HEK293 (cell line): Measurements from ENCODE around the gene FADS2.

Experiments
- ZNF121 ChIP-seq: fragments of 450-650 bp; formaldehyde crosslinking; IDR thresholded peaks from 2 replicates; pipeline ENCODE4 v1.5.1; 2016; ENCODE audit warnings: missing biosample characterization, missing genetic modification characterization
- ZNF274 ChIP-seq, 2 experiments: fragments of 200-500 bp in 1 of 2; fragments of 450-650 bp in 1 of 2; sonication (Bioruptor generic) in 1 of 2; formaldehyde crosslinking in 1 of 2; IDR thresholded peaks; 2 replicates each; pipeline versions ENCODE4 v1.5.1 to v1.6.1; 2014 to 2016; ENCODE audit warnings: borderline replicate concordance in 1 of 2, inconsistent platforms in 1 of 2, low read length in 1 of 2, missing biosample characterization in 1 of 2, missing genetic modification characterization in 1 of 2
- ZNF670 ChIP-seq: fragments of 450-650 bp; formaldehyde crosslinking; IDR thresholded peaks from 2 replicates; pipeline ENCODE4 v1.5.1; 2016; ENCODE audit warnings: missing biosample characterization, missing genetic modification characterization, low read depth
- TF ChIP-seq, protein P1 (sequence below): fragments of 450-650 bp; formaldehyde crosslinking; IDR thresholded peaks from 2 replicates; pipeline ENCODE4 v1.5.1; 2016; ENCODE audit warnings: missing biosample characterization, missing genetic modification characterization, low read depth
- TF ChIP-seq, protein P2 (sequence below): fragments of 450-650 bp; formaldehyde crosslinking; IDR thresholded peaks from 2 replicates; pipeline ENCODE4 v1.5.1; 2016; ENCODE audit warnings: missing biosample characterization, missing genetic modification characterization
- TF ChIP-seq, protein P3 (sequence below): fragments of 450-650 bp; formaldehyde crosslinking; IDR thresholded peaks from 2 replicates; pipeline ENCODE4 v1.5.1; 2016; ENCODE audit warnings: missing biosample characterization, missing genetic modification characterization, borderline replicate concordance
- TF ChIP-seq, protein P4 (sequence below): fragments of 450-650 bp; formaldehyde crosslinking; IDR thresholded peaks from 2 replicates; pipeline ENCODE4 v1.5.1; 2016; ENCODE audit warnings: missing biosample characterization, missing genetic modification characterization
- TF ChIP-seq, protein P5 (sequence below): fragments of 450-650 bp; formaldehyde crosslinking; IDR thresholded peaks from 2 replicates; pipeline ENCODE4 v1.5.1; 2016; ENCODE audit warnings: missing biosample characterization, missing genetic modification characterization

DNA sequence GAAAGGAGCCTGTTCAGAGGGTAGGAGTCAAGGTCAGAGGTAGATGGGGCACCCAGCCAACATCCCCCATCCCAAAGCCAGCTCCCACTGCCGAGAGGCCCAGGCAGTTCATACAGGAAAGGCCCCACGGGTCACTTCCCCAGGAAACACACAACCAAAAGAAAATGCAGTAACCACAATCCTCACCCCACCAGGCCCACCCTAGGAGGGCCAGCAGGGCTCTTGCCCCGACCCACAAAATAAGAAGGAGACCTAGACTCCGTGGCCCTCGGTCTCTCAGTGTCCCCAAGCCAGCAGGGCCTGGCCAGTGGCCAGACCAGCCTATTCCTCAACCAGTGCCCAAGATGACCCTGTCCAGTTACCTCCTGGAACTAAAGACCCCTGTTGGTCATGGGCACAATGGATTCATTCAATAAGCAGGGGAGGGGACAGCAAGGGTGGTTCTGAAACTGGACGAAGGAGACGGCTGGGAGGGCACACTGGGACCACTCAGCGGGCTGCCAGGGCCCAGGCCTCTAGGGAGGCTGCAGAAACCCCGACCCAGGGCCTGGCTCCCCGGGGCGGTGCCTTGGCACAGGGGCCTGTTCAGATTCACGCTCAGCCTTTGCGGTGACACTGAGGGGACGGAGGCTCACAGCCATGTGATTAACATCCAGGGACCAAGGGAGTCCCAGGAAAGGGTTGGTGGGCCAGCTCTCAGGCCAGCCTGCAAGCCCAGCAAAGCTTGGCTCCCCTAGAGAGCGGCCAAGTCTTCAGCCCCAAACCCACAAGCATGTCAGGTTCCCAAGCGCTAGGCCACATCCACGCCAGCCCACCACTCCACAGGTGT, 83.8 kb downstream of the FADS2 start:
- TF ChIP-seq, protein P1, sequence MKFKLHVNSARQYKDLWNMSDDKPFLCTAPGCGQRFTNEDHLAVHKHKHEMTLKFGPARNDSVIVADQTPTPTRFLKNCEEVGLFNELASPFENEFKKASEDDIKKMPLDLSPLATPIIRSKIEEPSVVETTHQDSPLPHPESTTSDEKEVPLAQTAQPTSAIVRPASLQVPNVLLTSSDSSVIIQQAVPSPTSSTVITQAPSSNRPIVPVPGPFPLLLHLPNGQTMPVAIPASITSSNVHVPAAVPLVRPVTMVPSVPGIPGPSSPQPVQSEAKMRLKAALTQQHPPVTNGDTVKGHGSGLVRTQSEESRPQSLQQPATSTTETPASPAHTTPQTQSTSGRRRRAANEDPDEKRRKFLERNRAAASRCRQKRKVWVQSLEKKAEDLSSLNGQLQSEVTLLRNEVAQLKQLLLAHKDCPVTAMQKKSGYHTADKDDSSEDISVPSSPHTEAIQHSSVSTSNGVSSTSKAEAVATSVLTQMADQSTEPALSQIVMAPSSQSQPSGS (tag by site-specific recombination), result no peak
- no peak for TF ChIP-seq ZNF274 (IDR thresholded peaks at IDR 0.05; ENCODE audit: low read length)
- TF ChIP-seq ZNF274 (tag by site-specific recombination; IDR thresholded peaks at IDR 0.05; ENCODE audit: borderline replicate concordance), result no peak
- TF ChIP-seq, protein P2, sequence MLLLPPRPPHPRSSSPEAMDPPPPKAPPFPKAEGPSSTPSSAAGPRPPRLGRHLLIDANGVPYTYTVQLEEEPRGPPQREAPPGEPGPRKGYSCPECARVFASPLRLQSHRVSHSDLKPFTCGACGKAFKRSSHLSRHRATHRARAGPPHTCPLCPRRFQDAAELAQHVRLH, result no peak
- TF ChIP-seq, protein P3, sequence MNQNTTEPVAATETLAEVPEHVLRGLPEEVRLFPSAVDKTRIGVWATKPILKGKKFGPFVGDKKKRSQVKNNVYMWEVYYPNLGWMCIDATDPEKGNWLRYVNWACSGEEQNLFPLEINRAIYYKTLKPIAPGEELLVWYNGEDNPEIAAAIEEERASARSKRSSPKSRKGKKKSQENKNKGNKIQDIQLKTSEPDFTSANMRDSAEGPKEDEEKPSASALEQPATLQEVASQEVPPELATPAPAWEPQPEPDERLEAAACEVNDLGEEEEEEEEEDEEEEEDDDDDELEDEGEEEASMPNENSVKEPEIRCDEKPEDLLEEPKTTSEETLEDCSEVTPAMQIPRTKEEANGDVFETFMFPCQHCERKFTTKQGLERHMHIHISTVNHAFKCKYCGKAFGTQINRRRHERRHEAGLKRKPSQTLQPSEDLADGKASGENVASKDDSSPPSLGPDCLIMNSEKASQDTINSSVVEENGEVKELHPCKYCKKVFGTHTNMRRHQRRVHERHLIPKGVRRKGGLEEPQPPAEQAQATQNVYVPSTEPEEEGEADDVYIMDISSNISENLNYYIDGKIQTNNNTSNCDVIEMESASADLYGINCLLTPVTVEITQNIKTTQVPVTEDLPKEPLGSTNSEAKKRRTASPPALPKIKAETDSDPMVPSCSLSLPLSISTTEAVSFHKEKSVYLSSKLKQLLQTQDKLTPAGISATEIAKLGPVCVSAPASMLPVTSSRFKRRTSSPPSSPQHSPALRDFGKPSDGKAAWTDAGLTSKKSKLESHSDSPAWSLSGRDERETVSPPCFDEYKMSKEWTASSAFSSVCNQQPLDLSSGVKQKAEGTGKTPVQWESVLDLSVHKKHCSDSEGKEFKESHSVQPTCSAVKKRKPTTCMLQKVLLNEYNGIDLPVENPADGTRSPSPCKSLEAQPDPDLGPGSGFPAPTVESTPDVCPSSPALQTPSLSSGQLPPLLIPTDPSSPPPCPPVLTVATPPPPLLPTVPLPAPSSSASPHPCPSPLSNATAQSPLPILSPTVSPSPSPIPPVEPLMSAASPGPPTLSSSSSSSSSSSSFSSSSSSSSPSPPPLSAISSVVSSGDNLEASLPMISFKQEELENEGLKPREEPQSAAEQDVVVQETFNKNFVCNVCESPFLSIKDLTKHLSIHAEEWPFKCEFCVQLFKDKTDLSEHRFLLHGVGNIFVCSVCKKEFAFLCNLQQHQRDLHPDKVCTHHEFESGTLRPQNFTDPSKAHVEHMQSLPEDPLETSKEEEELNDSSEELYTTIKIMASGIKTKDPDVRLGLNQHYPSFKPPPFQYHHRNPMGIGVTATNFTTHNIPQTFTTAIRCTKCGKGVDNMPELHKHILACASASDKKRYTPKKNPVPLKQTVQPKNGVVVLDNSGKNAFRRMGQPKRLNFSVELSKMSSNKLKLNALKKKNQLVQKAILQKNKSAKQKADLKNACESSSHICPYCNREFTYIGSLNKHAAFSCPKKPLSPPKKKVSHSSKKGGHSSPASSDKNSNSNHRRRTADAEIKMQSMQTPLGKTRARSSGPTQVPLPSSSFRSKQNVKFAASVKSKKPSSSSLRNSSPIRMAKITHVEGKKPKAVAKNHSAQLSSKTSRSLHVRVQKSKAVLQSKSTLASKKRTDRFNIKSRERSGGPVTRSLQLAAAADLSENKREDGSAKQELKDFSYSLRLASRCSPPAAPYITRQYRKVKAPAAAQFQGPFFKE (tag by site-specific recombination), result no peak
- TF ChIP-seq, protein P4, sequence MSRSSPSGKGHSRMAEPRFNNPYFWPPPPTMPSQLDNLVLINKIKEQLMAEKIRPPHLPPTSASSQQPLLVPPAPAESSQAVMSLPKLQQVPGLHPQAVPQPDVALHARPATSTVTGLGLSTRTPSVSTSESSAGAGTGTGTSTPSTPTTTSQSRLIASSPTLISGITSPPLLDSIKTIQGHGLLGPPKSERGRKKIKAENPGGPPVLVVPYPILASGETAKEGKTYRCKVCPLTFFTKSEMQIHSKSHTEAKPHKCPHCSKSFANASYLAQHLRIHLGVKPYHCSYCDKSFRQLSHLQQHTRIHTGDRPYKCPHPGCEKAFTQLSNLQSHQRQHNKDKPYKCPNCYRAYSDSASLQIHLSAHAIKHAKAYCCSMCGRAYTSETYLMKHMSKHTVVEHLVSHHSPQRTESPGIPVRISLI (tag by site-specific recombination), result no peak
- TF ChIP-seq, protein P5, sequence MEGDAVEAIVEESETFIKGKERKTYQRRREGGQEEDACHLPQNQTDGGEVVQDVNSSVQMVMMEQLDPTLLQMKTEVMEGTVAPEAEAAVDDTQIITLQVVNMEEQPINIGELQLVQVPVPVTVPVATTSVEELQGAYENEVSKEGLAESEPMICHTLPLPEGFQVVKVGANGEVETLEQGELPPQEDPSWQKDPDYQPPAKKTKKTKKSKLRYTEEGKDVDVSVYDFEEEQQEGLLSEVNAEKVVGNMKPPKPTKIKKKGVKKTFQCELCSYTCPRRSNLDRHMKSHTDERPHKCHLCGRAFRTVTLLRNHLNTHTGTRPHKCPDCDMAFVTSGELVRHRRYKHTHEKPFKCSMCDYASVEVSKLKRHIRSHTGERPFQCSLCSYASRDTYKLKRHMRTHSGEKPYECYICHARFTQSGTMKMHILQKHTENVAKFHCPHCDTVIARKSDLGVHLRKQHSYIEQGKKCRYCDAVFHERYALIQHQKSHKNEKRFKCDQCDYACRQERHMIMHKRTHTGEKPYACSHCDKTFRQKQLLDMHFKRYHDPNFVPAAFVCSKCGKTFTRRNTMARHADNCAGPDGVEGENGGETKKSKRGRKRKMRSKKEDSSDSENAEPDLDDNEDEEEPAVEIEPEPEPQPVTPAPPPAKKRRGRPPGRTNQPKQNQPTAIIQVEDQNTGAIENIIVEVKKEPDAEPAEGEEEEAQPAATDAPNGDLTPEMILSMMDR (tag by site-specific recombination), result no peak
- TF ChIP-seq ZNF670 (tag by site-specific recombination), result no peak
- no peak for TF ChIP-seq ZNF121 (tag by site-specific recombination)
